Activated naive CD4-positive, alpha-beta T cell treated with Interleukin-2 at 50 U/mL for 16 hours (primary cell): ENCODE data around the gene SCGB1D2.

ENCODE experiments used
- DNase-seq: peaks from one replicate; pipeline ENCODE4 v3.0.0-alpha.2; 2020

The SCGB1D2 gene

DNA sequence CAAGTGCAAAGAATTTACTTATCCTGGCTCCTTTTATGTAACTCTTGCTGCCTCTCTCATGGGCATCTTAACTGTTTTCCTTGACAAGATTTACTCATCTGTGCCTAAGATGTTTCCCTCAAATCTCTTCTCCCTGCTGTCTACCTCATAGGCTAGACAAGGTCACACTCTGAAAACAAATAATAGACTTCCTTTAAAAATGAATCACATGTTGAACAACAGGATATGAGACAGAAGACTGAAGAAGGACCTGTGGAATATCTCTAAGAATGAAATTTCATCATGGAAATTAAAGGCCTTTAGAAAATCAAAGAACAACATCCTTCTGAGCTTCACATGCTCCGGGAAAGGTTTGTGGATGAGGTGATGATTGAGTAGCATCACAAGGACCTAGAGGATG lies 22.0 kb downstream of the SCGB1D2 start:
- DNase-seq, result no peak

DNA sequence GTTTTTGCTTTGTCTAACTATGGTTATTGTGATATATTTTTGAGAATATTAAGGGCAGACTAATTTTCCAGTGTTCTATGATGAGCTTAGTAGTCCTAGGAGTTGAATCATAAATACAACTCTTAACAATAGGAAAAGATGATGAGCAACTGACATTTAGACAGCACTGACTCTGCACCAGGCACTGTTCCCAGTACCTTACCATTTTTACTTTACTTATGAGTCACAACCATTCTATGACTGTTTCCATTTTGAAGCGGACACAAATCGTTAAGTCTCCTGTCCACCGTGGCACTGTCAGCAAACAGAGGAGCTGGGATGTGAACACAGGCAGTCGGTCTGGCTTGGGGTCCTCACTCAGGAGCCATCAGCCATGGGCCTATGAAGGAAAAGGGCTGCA lies 24.5 kb downstream of the SCGB1D2 start:
- no peak for DNase-seq

GRCh38 chr11:62267050-62267449 lies 25.0 kb downstream of the SCGB1D2 start:
- DNase-seq, result no peak

DNA sequence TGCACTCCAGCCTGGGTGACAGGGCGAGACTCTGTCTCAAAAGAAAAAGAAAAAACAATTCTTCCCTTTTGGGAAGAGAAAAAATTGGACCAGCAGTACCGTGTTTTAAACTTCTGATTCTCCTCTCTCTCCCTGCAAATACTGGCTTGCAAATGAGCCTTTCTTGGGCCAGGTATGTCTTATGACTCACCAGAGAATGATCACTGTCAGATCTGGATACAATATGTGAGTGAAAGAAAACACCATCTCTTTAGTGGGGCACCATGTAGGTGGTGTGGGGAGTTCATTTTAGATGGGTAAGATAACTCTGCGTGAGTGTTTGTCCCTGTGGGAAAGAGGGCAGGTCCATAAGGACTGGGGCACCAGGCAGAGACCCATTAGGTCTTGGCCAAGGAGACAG lies 25.5 kb downstream of the SCGB1D2 start:
- DNase-seq, result no peak

GRCh38 chr11:62269654-62270278 lies 27.7 kb downstream of the SCGB1D2 start, which contains the start of gene SCGB2A2:
TSS of gene SCGB2A2 (plus strand) at chr11:62270158. CDS start at chr11:62270217, 59 bp downstream.
- no peak for DNase-seq

GRCh38 chr11:62273284-62273683 lies 31.2 kb downstream of the SCGB1D2 start:
- DNase-seq, result no peak

- no peak for DNase-seq
Observed at GRCh38 chr11:62273789-62274275, 31.8 kb downstream of the SCGB1D2 start.

- no peak for DNase-seq
Observed at GRCh38 chr11:62280452-62280851, 38.4 kb downstream of the SCGB1D2 start.
